ENCODE measurements around the gene CLBA1.

CLBA1 gene

GRCh38 chr14:104967386-104968152, 18.0 kb upstream of the CLBA1 start:
- POLR2A ChIA-PET, result interaction anchor here (1.6 kb wide), 1 partner anchor 54 kb away, joined by 3 read pairs; the partner anchor contains the start of gene CDCA4
- CTCF ChIA-PET, result interaction anchor here (0.6 to 1.2 kb wide), 2 partner anchors 8 to 139 kb away, joined by 3 to 5 read pairs; no protein-coding TSS in a partner anchor
- TF ChIP-seq FOXA1 (IDR thresholded peaks at IDR 0.05), result no peak
- DNase-seq (ENCODE audit: extremely low spot score), result no peak

GRCh38 chr14:104968153-104968527, 17.4 kb upstream of the CLBA1 start:
- DNase-seq (ENCODE audit: extremely low spot score), result no peak
- ChIA-PET CTCF (interaction anchor here (0.6 kb wide), 1 partner anchor 139 kb away, joined by 5 read pairs; no protein-coding TSS in a partner anchor), POLR2A (interaction anchor here (1.6 kb wide), 1 partner anchor 53 kb away, joined by 3 read pairs; the partner anchor contains the start of gene CDCA4)
- TF ChIP-seq SP1 (IDR thresholded peaks at IDR 0.05), result no peak
- no peak for TF ChIP-seq HDGF (IDR thresholded peaks at IDR 0.05; ENCODE audit: borderline replicate concordance)
- TF ChIP-seq ELF4 (IDR thresholded peaks at IDR 0.05), result no peak
- no peak for TF ChIP-seq FOXA1 (IDR thresholded peaks at IDR 0.05)
- TF ChIP-seq FOXM1 (IDR thresholded peaks at IDR 0.05; ENCODE audit: borderline replicate concordance), result no peak
- TF ChIP-seq NFRKB (IDR thresholded peaks at IDR 0.05), result no peak
- TF ChIP-seq ARNT (IDR thresholded peaks at IDR 0.05), result no peak
- TF ChIP-seq L3MBTL2 (conservative IDR thresholded peaks at IDR 0.05), result no peak

DNA sequence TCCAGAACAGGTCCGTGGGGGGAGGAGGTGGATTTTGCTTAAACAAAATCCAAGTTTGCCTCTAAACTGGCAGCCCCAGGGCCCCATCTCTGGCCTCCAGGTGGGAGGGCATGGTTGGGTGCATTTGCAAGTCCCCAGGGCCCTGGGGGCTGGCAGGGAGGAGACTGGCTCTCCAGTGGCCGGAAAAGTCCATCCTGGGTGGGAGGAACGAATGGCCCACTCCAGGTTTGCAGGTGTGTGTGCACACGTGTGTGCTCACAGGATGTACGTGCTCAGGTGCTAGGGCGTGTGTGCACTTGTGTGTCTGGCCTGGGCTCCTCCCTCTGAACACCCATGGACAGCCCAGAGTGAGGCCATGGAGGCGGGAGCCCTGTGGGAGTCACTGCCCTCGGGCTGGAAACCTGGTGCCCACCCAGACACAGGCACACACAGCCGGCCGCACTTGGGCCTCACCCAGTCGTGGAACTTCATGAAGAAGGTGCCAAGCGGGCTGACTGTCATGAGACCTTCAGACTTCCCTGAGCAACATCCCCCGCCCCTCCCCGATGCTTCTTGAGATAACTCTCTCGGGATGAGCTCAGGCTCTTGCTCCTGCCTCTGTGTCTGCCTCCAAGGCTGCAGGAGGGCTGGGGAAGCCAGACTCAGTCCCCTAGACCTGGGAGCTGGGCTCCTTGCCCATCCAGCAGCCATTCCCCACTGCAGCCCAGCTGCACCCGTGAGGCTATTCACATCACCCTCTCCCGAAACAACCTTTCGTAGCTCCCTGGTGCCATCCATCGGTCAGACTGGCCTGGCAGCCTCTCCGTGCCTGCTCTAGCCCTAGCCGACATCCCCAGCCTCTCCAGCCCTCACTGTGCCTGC, 16.8 kb upstream of the CLBA1 start:
- no peak for DNase-seq (ENCODE audit: extremely low spot score)
- ChIA-PET CTCF (interaction anchor here (0.6 to 1.3 kb wide), 3 partner anchors 77 to 140 kb away, joined by 3 to 5 read pairs (median 3); no protein-coding TSS in a partner anchor), POLR2A (interaction anchor here (1.1 to 1.6 kb wide), 2 partner anchors 34 to 52 kb away, joined by 3 read pairs; partner anchors contain the start of gene CDCA4)
- TF ChIP-seq L3MBTL2 (conservative IDR thresholded peaks at IDR 0.05) (no peak), HDGF (IDR thresholded peaks at IDR 0.05; ENCODE audit: borderline replicate concordance) (no peak), TARDBP (IDR thresholded peaks at IDR 0.05) (no peak), BHLHE40 (IDR thresholded peaks at IDR 0.05; ENCODE audit: borderline replicate concordance) (no peak), FOXK2 (IDR thresholded peaks at IDR 0.05) (no peak), CTBP1 (IDR thresholded peaks at IDR 0.05; ENCODE audit: borderline replicate concordance) (no peak), PKNOX1 (IDR thresholded peaks at IDR 0.05) (no peak)

- ChIA-PET POLR2A (interaction anchor here (1.1 to 1.6 kb wide), 2 partner anchors 35 to 51 kb away, joined by 3 read pairs; partner anchors contain the start of gene CDCA4), CTCF (interaction anchor here (1.3 kb wide), 1 partner anchor 76 kb away, joined by 3 read pairs; no protein-coding TSS in a partner anchor)
- DNase-seq (ENCODE audit: extremely low spot score), result no peak
- TF ChIP-seq ARNT (IDR thresholded peaks at IDR 0.05) (no peak), FOXM1 (IDR thresholded peaks at IDR 0.05; ENCODE audit: borderline replicate concordance) (no peak), ELF4 (IDR thresholded peaks at IDR 0.05) (no peak), BHLHE40 (IDR thresholded peaks at IDR 0.05; ENCODE audit: borderline replicate concordance) (no peak), PKNOX1 (IDR thresholded peaks at IDR 0.05) (no peak), SUZ12 (IDR thresholded peaks at IDR 0.05) (no peak)
These were observed 15.8 kb upstream of the CLBA1 start for GRCh38 chr14:104969741-104970230.

- ChIA-PET CTCF (no interaction called here), POLR2A (interaction anchor here (1.6 kb wide), 1 partner anchor 50 kb away, joined by 3 read pairs; the partner anchor contains the start of gene CDCA4)
- no peak for DNase-seq (ENCODE audit: extremely low spot score)
- TF ChIP-seq LEF1 (IDR thresholded peaks at IDR 0.05; ENCODE audit: borderline replicate concordance), result no peak
- no peak for TF ChIP-seq FOXK2 (IDR thresholded peaks at IDR 0.05)
- no peak for TF ChIP-seq HDGF (IDR thresholded peaks at IDR 0.05; ENCODE audit: borderline replicate concordance)
- TF ChIP-seq TARDBP (IDR thresholded peaks at IDR 0.05), result no peak
- TF ChIP-seq L3MBTL2 (conservative IDR thresholded peaks at IDR 0.05), result no peak
- TF ChIP-seq SUZ12 (IDR thresholded peaks at IDR 0.05), result no peak
- TF ChIP-seq FOXA1 (IDR thresholded peaks at IDR 0.05), result no peak
- TF ChIP-seq ZNF384 (IDR thresholded peaks at IDR 0.05), result no peak
These were observed 15.1 kb upstream of the CLBA1 start for GRCh38 chr14:104970231-104971068.

- ChIA-PET POLR2A (no interaction called here), CTCF (no interaction called here)
These were observed 13.9 kb upstream of the CLBA1 start for GRCh38 chr14:104971447-104972240.

More at GRCh38 chr14:104971447-104972240, 13.9 kb upstream of the CLBA1 start:
- no peak for DNase-seq (ENCODE audit: extremely low spot score)
- TF ChIP-seq ARNT (IDR thresholded peaks at IDR 0.05) (no peak), HDGF (IDR thresholded peaks at IDR 0.05; ENCODE audit: borderline replicate concordance) (no peak), FOXM1 (IDR thresholded peaks at IDR 0.05; ENCODE audit: borderline replicate concordance) (no peak), PKNOX1 (IDR thresholded peaks at IDR 0.05) (no peak), FOXA1 (IDR thresholded peaks at IDR 0.05) (no peak), CTBP1 (IDR thresholded peaks at IDR 0.05; ENCODE audit: borderline replicate concordance) (no peak)
